GM23338 (cell line): ENCODE data around the gene CDC16. TPM values are rescaled to one million over a fixed set of nuclear protein-coding genes. Genes with fewer than 3 reads are reported as not detected.

Source experiments
- ATAC-seq: fragments of 200-7000 bp; cut with Tn5 transposase; 3 replicates; pipeline ENCODE4 v1.9.1; 2020
- DNase-seq: peaks from one replicate; pipeline ENCODE4 v3.0.0-alpha.2; 2015; ENCODE audit warnings: low spot score
- H2AFZ ChIP-seq: fragments of 200-600 bp; sonication (generic); 2 replicates; pipeline ENCODE4 v1.8.0; 2016; ENCODE audit warnings: antibody characterized with exemption, mild to moderate bottlenecking, moderate library complexity
- H3F3A ChIP-seq: fragments of 200-600 bp; sonication (generic); replicated peaks from 2 replicates; pipeline ENCODE4 v1.8.0; 2017; ENCODE audit warnings: antibody characterized with exemption, mixed run types, low read depth
- H3K27ac ChIP-seq: fragments of 200-600 bp; sonication (generic); 2 replicates; pipeline ENCODE4 v1.6.1; 2016; ENCODE audit warnings: low read depth
- H3K27me3 ChIP-seq: fragments of 200-600 bp; sonication (generic); 2 replicates; pipeline ENCODE4 v1.8.0; 2016; ENCODE audit warnings: mild to moderate bottlenecking, mixed run types, moderate library complexity; ENCODE audit not compliant: insufficient read depth
- H3K36me3 ChIP-seq: fragments of 200-600 bp; sonication (generic); 2 replicates; pipeline ENCODE4 v1.8.0; 2016; ENCODE audit warnings: mild to moderate bottlenecking; ENCODE audit not compliant: insufficient read depth
- H3K4me1 ChIP-seq: fragments of 200-600 bp; sonication (generic); 2 replicates; pipeline ENCODE4 v1.8.0; 2016; ENCODE audit warnings: mild to moderate bottlenecking, moderate library complexity; ENCODE audit not compliant: insufficient read depth
- H3K4me2 ChIP-seq: fragments of 200-600 bp; sonication (generic); 2 replicates; pipeline ENCODE4 v1.7.1; 2017; ENCODE audit warnings: mixed run types
- H3K4me3 ChIP-seq: fragments of 200-600 bp; sonication (generic); 2 replicates; pipeline ENCODE4 v1.6.1; 2016; ENCODE audit warnings: mixed run types
- H3K79me2 ChIP-seq: fragments of 200-600 bp; sonication (generic); replicated peaks from 2 replicates; pipeline ENCODE4 v1.8.0; 2017; ENCODE audit warnings: mild to moderate bottlenecking; ENCODE audit not compliant: insufficient read depth
- H3K9me2 ChIP-seq: fragments of 200-600 bp; sonication (generic); 2 replicates; pipeline ENCODE4 v1.8.0; 2017; ENCODE audit not compliant: insufficient read depth
- H4K20me1 ChIP-seq: fragments of 200-600 bp; sonication (generic); replicated peaks from 2 replicates; pipeline ENCODE4 v1.8.0; 2017; ENCODE audit warnings: mild to moderate bottlenecking; ENCODE audit not compliant: insufficient read depth
- H3K27ac Mint-ChIP-seq: 2 replicates; pipeline ENCODE4 v1.8.0; 2020; ENCODE audit warnings: inconsistent platforms, mild to moderate bottlenecking, moderate library complexity, mixed read lengths
- H3K27me3 Mint-ChIP-seq: 3 replicates; pipeline ENCODE4 v1.8.0; 2022; ENCODE audit warnings: low read depth, mild to moderate bottlenecking, moderate library complexity, mixed read lengths, inconsistent platforms; ENCODE audit not compliant: insufficient read depth, poor library complexity
- H3K36me3 Mint-ChIP-seq: 3 replicates; pipeline ENCODE4 v1.8.0; 2021; ENCODE audit warnings: low read depth, mild to moderate bottlenecking, inconsistent platforms, moderate library complexity, mixed read lengths
- H3K4me1 Mint-ChIP-seq: 3 replicates; pipeline ENCODE4 v1.8.0; 2020; ENCODE audit warnings: mild to moderate bottlenecking, inconsistent platforms, mixed read lengths
- H3K4me3 Mint-ChIP-seq: 3 replicates; pipeline ENCODE4 v1.8.0; 2021; ENCODE audit warnings: moderate library complexity, mild to moderate bottlenecking, inconsistent platforms, mixed read lengths
- H3K9me3 Mint-ChIP-seq: 3 replicates; pipeline ENCODE4 v1.8.0; 2020; ENCODE audit warnings: moderate library complexity, mild to moderate bottlenecking, inconsistent platforms, mixed read lengths
- CREB1 ChIP-seq: fragments of 250-450 bp; sonication (Bioruptor Pico); IDR thresholded peaks from 2 replicates; pipeline ENCODE4 v1.5.0; 2020; ENCODE audit warnings: low read depth, mild to moderate bottlenecking, moderate library complexity
- ETS1 ChIP-seq: IDR thresholded peaks from 2 replicates; pipeline ENCODE4 v1.6.1; 2016; ENCODE audit warnings: antibody characterized with exemption
- EZH2 ChIP-seq: fragments of 200-600 bp; sonication (generic); IDR thresholded peaks from one replicate; pipeline ENCODE4 v1.8.0; 2017; ENCODE audit warnings: antibody characterized with exemption, mild to moderate bottlenecking, low read depth; ENCODE audit not compliant: unreplicated experiment
- EZH2phosphoT487 ChIP-seq: fragments of 200-600 bp; sonication (generic); IDR thresholded peaks from one replicate; pipeline ENCODE4 v1.8.1; 2018; ENCODE audit warnings: antibody characterized with exemption; ENCODE audit not compliant: unreplicated experiment
- NANOG ChIP-seq: IDR thresholded peaks from 2 replicates; pipeline ENCODE4 v1.6.1; 2016; ENCODE audit warnings: antibody characterized with exemption, borderline replicate concordance
- POLR2AphosphoS5 ChIP-seq: IDR thresholded peaks from 2 replicates; pipeline ENCODE4 v1.6.1; 2016; ENCODE audit warnings: antibody characterized with exemption, low read depth
- STAT1 ChIP-seq: IDR thresholded peaks from one replicate; pipeline ENCODE4 v1.6.1; 2016; ENCODE audit warnings: antibody characterized with exemption; ENCODE audit not compliant: unreplicated experiment
- ZNF114 ChIP-seq: fragments of 250-450 bp; sonication (Bioruptor Pico); IDR thresholded peaks from 2 replicates; pipeline ENCODE4 v1.5.0; 2020; ENCODE audit warnings: mild to moderate bottlenecking, moderate library complexity
- ZNF331 ChIP-seq: fragments of 250-450 bp; sonication (Bioruptor Pico); IDR thresholded peaks from 2 replicates; pipeline ENCODE4 v1.5.0; 2020; ENCODE audit warnings: low read depth, mild to moderate bottlenecking, moderate library complexity
- ZNF462 ChIP-seq: fragments of 250-450 bp; sonication (Bioruptor Pico); IDR thresholded peaks from 2 replicates; pipeline ENCODE4 v1.5.0; 2020; ENCODE audit warnings: mild to moderate bottlenecking, moderate library complexity
- polyA plus RNA-seq: library from polyadenylated mRNA; unstranded; fragments of >200 nt; fragmentation: Nextera tagmentation; extraction: Ambion mirVana; gene quantifications from 2 replicates; pipeline ENCODE4 v1.2.1, GENCODE V29; 2016
- total RNA-seq: library from RNA; depleted of rRNA; stranded (reverse); fragments of >200 nt; shearing (Covaris generic); gene quantifications from 2 replicates; pipeline ENCODE4 v1.2.3, GENCODE V29; 2014
- TF ChIP-seq, protein P1 (sequence below): IDR thresholded peaks from one replicate; pipeline ENCODE4 v1.6.1; 2018; ENCODE audit warnings: antibody characterized with exemption; ENCODE audit not compliant: unreplicated experiment

The CDC16 gene
- total and polyA plus RNA-seq, 2 experiments from 2014 or later, result 86.1 to 91.3 TPM

DNA sequence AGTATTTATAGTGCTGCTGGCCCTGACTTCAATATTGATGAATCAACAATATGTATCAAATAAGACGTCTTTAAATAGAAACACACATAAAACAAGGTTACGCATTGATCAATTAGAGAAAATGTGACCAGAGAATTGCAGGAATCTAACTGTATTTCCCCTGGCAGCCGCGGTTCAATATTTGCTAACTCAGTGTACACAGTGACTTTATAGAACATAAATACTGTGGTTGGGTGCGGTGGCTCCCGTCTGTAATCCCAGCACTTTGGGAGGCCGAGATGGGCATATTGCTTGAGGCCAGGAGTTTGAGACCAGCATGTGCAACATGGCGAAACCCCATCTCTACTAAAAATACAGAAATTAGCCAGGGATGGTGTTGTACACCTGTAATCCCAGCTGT, 23.9 kb downstream of the CDC16 start:
- Mint-ChIP-seq H3K36me3 (peaks cover 87% of the 10 kb centered on the region), H3K9me3 (no peaks in the 10 kb centered on the region), H3K4me3 (no peak overlapping the region), H3K4me1 (peaks cover 33% of the 10 kb centered on the region), H3K27ac (peak overlapping the region; percentile 48), H3K27me3 (peaks cover 2% of the 10 kb centered on the region)
- no peak overlapping the region for H3K4me3 ChIP-seq
- TF ChIP-seq ZNF331, result no peak
- TF ChIP-seq EZH2, result no peak
- no peak for TF ChIP-seq STAT1
- TF ChIP-seq, protein P1, sequence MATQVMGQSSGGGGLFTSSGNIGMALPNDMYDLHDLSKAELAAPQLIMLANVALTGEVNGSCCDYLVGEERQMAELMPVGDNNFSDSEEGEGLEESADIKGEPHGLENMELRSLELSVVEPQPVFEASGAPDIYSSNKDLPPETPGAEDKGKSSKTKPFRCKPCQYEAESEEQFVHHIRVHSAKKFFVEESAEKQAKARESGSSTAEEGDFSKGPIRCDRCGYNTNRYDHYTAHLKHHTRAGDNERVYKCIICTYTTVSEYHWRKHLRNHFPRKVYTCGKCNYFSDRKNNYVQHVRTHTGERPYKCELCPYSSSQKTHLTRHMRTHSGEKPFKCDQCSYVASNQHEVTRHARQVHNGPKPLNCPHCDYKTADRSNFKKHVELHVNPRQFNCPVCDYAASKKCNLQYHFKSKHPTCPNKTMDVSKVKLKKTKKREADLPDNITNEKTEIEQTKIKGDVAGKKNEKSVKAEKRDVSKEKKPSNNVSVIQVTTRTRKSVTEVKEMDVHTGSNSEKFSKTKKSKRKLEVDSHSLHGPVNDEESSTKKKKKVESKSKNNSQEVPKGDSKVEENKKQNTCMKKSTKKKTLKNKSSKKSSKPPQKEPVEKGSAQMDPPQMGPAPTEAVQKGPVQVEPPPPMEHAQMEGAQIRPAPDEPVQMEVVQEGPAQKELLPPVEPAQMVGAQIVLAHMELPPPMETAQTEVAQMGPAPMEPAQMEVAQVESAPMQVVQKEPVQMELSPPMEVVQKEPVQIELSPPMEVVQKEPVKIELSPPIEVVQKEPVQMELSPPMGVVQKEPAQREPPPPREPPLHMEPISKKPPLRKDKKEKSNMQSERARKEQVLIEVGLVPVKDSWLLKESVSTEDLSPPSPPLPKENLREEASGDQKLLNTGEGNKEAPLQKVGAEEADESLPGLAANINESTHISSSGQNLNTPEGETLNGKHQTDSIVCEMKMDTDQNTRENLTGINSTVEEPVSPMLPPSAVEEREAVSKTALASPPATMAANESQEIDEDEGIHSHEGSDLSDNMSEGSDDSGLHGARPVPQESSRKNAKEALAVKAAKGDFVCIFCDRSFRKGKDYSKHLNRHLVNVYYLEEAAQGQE, result no peak
- no peak for TF ChIP-seq ETS1
- no peak for TF ChIP-seq ZNF462 (CRISPR knock-in tag)
- TF ChIP-seq POLR2AphosphoS5, result no peak
- TF ChIP-seq CREB1, result no peak
- no peak for TF ChIP-seq NANOG
- TF ChIP-seq ZNF114, result no peak
- TF ChIP-seq EZH2phosphoT487, result no peak
- ATAC-seq (no peak), DNase-seq (no peak)
- no peaks in the 10 kb centered on the region for H3K9me2 ChIP-seq
- H3K36me3 ChIP-seq, result peaks cover 61% of the 10 kb centered on the region
- no peak overlapping the region for H2AFZ ChIP-seq
- H3K4me2 ChIP-seq, result no peak overlapping the region
- H3F3A ChIP-seq, result 0 out of 2 replicates have a peak, but pooled peaks cover 4% of the 10 kb centered on the region
- H3K79me2 ChIP-seq, result peaks cover 3% of the 10 kb centered on the region
- H3K27me3 ChIP-seq, result no peaks in the 10 kb centered on the region
- peak overlapping the region; percentile 62 for H3K27ac ChIP-seq
- peaks cover 33% of the 10 kb centered on the region for H3K4me1 ChIP-seq
- H4K20me1 ChIP-seq, result peaks cover 9% of the 10 kb centered on the region; the same call in 1 of the 2 replicates
